VCaP (cell line): ENCODE measurements around the gene TMEM192.

Source experiments
- H3K27ac ChIP-seq: fragments of 450-650 bp; 2 replicates; pipeline ENCODE4 v1.5.1; 2017
- TF ChIP-seq, protein P1 (sequence below): fragments of 450-650 bp; conservative IDR thresholded peaks from 2 replicates; pipeline ENCODE4 v1.5.1; 2017; ENCODE audit warnings: mild to moderate bottlenecking, moderate library complexity

Gene TMEM192

DNA sequence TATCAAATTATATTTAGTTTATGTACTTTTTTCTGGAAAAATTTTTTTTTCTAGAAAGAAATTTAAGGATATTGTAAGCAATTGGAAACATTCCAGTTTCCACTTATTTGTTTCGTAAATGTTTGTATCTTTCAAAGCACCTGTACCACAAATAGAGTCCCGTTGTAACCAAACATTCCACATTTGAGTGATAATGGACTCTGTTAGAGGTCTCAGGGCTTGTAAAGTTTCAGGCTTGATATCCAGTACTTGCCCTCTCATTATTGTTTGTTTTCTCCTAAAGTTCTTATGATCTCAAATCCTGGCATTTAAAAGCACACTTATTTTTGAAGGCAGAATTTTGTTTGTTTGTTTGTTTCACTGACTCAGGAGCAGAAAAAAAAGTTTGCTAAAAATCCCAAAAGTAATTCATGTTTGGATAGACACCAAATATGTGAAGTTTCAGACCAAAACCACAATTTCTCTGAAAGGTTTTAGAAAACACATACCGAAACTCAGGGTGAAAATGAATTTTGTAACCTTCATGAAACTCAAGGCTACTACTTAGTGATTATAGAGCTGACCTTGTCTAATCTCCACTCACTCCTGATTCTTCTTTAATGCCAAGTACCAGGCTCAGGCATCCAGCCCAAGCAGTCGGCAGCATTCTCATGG is 5.7 kb upstream of the TMEM192 start:
- TF ChIP-seq, protein P1, sequence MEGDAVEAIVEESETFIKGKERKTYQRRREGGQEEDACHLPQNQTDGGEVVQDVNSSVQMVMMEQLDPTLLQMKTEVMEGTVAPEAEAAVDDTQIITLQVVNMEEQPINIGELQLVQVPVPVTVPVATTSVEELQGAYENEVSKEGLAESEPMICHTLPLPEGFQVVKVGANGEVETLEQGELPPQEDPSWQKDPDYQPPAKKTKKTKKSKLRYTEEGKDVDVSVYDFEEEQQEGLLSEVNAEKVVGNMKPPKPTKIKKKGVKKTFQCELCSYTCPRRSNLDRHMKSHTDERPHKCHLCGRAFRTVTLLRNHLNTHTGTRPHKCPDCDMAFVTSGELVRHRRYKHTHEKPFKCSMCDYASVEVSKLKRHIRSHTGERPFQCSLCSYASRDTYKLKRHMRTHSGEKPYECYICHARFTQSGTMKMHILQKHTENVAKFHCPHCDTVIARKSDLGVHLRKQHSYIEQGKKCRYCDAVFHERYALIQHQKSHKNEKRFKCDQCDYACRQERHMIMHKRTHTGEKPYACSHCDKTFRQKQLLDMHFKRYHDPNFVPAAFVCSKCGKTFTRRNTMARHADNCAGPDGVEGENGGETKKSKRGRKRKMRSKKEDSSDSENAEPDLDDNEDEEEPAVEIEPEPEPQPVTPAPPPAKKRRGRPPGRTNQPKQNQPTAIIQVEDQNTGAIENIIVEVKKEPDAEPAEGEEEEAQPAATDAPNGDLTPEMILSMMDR = no peak
- H3K27ac ChIP-seq = no peak overlapping the region

DNA sequence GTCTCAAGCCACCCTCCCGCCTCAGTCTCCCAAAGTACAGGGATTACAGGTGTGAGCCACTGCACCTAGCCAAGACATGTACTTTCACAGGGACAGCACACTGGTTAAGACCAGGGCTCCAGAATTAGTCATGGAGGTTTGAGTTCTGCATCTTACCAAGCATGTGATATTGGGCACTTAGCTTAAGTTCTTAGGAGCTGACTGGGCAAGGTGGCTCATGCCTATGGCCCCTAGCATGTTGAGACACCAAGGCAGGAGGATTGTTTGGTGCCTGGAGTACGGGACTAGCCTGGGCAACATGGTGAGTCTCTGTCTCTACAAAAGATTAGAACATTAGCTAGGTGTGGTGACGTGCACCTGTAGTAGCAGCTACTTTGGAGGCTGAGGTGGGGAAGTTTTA is 2.6 kb upstream of the TMEM192 start:
- TF ChIP-seq, protein P1 = no peak
- no peak overlapping the region for H3K27ac ChIP-seq

DNA sequence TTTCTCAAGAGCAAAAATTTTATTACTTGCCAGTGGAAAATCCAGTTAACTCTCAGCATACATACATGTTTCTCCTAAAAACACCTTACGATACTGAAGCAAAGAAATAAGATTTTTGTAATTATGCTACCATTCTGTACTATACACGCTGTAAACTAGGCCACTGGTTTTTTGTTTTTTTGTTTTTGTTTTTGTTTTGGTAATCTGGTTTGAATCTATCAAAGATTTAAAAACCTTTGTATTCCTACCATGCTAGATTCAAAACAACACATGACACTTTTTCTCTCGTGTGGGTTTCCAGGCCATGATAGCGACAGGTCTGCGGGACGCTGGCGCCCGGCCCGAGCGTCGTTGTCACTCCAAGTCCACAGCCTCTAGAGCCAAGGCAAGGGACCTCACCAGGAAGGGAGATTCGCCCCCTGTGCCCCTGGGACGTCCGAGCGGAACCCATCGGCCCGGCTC is 723 bp downstream of the TMEM192 start:
- TF ChIP-seq, protein P1 = no peak
- peak overlapping the region; percentile 94 for H3K27ac ChIP-seq

DNA sequence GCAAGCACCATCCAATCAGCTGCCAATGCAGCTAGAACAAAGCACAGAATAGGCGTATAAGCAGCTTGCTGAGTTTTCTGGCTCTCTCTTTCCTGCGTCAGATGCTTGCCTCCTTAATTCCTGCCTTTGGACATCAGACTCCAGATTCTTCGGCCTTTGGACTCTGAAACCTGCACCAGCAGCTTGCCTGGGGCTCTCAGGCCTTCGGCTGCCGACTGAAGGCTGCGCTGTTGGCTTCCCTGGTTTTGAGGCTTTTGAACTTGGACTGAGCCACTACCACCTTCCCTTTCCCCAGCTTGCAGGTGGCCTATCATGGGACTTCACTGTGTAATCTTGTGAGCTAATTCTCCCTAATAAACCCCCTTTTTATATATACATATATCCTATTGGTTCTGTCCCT is 6.1 kb downstream of the TMEM192 start:
- no peak overlapping the region for H3K27ac ChIP-seq
- TF ChIP-seq, protein P1 = no peak

DNA sequence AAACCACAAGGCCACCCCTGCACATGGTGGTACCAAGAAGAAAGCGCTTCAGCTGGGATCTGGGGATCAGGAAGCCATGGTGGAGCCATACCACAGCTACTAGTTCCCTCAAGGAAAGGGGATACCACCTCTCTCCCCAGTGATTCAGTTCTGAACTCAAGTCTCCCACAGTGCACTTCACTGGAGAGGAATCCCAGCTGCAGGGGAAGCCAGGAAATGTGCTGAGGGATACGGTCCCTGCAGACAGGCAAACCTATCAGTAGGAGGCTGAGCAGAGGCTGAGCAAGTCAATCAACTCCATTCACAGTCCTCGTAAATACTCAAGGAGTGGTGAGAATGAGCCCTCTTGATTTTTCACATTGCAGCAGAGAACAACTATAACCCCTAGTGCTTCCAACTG is 11.0 kb downstream of the TMEM192 start:
- TF ChIP-seq, protein P1 = no peak
- no peak overlapping the region for H3K27ac ChIP-seq

DNA sequence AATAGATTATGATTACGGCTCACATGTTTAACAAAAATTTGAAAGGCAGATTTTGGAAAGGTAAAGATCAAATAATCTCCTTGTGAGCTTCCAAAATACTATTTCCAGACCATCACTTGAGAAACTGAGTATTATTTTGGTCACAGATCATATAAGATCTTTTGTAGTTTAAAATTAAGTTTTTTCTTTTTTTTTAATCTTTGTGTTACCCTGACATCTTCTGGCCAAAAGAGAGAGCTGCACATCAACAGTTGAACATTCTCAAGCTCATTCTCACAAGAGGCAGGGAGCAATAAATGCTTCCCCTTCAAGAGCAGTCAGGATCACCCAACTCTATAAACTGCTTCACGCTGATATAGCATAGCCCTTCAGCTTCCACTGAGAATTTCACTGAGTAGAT is 15.9 kb downstream of the TMEM192 start:
- TF ChIP-seq, protein P1 = peak; percentile 79
- no peak overlapping the region for H3K27ac ChIP-seq

DNA sequence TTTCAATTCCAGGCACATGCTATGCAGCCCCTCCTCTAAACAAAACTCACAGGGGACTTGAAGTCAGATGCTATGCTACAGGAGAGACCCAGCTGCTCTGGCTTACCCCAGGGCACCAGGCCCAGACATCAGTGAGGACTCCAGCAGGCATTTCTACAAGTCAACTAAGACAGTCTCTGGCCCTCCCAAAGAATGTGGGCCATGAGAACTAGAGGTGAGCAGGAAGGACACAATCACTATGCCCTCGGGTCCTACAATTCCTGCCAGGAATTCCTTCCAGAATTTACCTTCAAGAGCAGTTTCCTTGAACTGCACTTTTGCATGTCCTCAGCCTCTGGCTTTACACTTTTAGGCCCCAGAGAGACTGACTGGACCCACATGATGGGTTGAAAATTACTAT is 17.4 kb downstream of the TMEM192 start:
- TF ChIP-seq, protein P1 = no peak
- no peak overlapping the region for H3K27ac ChIP-seq
